ENCODE data around the gene CDH4.

DNA sequence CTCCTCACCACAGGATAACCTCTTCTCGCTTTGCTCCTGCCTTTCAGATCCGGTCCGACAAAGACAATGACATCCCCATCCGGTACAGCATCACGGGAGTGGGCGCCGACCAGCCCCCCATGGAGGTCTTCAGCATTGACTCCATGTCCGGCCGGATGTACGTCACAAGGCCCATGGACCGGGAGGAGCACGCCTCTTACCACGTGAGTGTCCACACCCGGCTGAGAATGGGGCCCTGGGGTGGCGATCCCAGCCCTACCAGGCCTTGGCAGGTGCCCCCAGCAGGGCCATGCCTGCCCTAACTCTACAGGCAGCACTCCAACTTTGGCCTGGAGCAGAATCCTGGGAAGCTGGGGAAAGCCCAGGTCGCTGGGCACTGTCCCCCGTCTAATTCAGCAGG lies 592.6 kb downstream of the CDH4 start:
- TF ChIP-seq, protein P1, sequence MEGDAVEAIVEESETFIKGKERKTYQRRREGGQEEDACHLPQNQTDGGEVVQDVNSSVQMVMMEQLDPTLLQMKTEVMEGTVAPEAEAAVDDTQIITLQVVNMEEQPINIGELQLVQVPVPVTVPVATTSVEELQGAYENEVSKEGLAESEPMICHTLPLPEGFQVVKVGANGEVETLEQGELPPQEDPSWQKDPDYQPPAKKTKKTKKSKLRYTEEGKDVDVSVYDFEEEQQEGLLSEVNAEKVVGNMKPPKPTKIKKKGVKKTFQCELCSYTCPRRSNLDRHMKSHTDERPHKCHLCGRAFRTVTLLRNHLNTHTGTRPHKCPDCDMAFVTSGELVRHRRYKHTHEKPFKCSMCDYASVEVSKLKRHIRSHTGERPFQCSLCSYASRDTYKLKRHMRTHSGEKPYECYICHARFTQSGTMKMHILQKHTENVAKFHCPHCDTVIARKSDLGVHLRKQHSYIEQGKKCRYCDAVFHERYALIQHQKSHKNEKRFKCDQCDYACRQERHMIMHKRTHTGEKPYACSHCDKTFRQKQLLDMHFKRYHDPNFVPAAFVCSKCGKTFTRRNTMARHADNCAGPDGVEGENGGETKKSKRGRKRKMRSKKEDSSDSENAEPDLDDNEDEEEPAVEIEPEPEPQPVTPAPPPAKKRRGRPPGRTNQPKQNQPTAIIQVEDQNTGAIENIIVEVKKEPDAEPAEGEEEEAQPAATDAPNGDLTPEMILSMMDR (conservative IDR thresholded peaks at IDR 0.05; ENCODE audit: low read length), result no peak
- no peak for TF ChIP-seq EZH2phosphoT487 (IDR thresholded peaks at IDR 0.05; ENCODE audit: borderline replicate concordance, low read depth, low read length)

Data from OCI-LY7 (cell line).